ENCODE measurements around the gene EXOC7.

GRCh38 chr17:76063875-76064546, 39.6 kb downstream of the EXOC7 start:
- TF ChIP-seq, protein P1, sequence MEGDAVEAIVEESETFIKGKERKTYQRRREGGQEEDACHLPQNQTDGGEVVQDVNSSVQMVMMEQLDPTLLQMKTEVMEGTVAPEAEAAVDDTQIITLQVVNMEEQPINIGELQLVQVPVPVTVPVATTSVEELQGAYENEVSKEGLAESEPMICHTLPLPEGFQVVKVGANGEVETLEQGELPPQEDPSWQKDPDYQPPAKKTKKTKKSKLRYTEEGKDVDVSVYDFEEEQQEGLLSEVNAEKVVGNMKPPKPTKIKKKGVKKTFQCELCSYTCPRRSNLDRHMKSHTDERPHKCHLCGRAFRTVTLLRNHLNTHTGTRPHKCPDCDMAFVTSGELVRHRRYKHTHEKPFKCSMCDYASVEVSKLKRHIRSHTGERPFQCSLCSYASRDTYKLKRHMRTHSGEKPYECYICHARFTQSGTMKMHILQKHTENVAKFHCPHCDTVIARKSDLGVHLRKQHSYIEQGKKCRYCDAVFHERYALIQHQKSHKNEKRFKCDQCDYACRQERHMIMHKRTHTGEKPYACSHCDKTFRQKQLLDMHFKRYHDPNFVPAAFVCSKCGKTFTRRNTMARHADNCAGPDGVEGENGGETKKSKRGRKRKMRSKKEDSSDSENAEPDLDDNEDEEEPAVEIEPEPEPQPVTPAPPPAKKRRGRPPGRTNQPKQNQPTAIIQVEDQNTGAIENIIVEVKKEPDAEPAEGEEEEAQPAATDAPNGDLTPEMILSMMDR (IDR thresholded peaks at IDR 0.05) = no peak
- TF ChIP-seq POLR2A (IDR thresholded peaks at IDR 0.05) = no peak
